KBM-7 (cell line): Measurements from ENCODE around the gene ZNF229.
"Not testable (repeated sequence)": the region's sequence is repeated elsewhere in the genome, so short reads cannot be mapped to it uniquely, and the experiment has no call there.

ENCODE experiments used
- DNase-seq: peaks from one replicate; pipeline ENCODE4 v3.0.0-alpha.2; 2015
- in situ Hi-C: fragments of 300-500 bp; cut with MboI; formaldehyde crosslinking; loops from 2 replicates; pipeline ENCODE4 v1.14.3; 2020; ENCODE audit warnings: low sequenced_read_pairs, low pct_unique_long_range_greater_than_20kb, mixed read lengths

ZNF229 gene

GRCh38 chr19:44447916-44448674 lies at the start of gene ZNF229:
TSS of gene ZNF229 (minus strand) at chr19:44448472. CDS start at chr19:44442847, 5,625 bp downstream.
- DNase-seq = no peak
- in situ Hi-C loops = no loop called here

DNA sequence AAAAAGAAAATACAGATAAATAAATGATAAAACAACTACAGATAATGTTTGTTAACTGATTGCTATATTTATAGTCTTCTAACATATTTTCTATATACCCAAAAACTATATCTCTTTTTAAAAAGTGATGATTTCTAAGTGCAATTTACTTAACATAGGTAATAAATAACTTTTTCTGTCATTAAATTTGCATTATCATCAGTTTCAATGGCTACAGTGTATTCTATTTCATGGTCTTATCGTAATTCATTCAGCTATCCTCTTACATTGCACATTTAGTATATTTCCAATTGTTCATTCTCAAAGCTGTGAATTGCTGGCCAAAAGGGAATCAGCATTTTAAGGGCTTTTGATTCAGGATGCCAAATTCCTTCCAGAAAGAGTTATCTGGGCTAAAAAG lies 48.4 kb upstream of the ZNF229 start:
- DNase-seq = no peak
- in situ Hi-C loops = no loop called here

GRCh38 chr19:44476559-44477408 lies 28.5 kb upstream of the ZNF229 start:
- peak; percentile 50 for DNase-seq
- in situ Hi-C loops = no loop called here

DNA sequence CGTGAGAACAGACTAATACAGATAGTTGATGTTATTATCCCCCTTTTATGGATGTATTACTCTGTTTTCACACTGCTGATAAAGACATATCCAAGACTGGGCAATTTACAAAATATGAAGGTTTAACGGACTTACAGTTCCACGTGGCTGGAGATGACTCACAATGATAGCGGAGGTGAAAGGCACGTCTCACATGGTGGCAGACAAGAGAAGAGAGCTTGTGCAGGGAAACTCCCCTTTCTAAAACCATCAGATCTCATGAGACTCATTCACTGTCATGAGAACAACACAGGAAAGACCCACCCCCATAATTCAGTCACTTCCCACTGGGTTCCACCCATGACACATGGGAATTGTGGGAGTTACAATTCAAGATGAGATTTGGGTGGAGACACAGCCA lies 20.5 kb upstream of the ZNF229 start:
- in situ Hi-C loops, DNase-seq: not testable (repeated sequence)

DNA sequence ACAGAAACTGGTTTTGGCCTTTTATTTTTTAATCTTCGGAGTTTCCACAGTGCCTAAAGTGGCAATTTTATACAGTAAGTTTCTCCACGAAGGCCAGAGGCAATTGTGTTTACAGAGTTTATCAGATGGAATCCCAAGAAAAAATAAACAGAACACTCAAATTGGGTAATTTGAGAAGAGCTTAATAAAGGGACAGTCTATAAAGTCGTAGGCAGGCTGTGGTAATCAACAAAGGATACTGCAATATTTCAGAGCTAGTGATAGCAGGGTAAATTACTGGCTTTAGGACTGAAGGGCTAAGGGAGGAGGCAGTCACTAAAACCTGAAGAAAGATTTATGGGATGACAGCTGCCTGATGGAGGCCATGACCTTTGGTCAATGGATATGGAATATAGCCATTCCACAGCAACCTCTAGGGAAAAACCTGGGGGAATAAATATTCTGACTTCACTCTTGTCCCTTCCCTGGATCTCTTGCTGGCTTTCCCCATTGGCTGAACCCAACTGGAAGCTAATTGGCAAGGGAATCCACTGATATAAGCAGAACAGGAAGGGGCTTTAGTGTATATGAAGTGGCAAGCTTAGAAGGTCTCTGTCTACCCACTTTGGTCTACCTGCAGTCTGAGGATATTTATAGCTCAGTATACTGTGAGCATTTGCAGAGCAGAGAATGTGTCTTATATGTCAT lies 14.5 kb upstream of the ZNF229 start:
- DNase-seq, in situ Hi-C loops: not testable (repeated sequence)

GRCh38 chr19:44456016-44456415 lies 7.7 kb upstream of the ZNF229 start:
- in situ Hi-C loops = not testable (repeated sequence)

GRCh38 chr19:44455100-44455499 lies 6.8 kb upstream of the ZNF229 start:
- DNase-seq = no peak
- in situ Hi-C loops = no loop called here

More at GRCh38 chr19:44456016-44456415, 7.7 kb upstream of the ZNF229 start:
- not testable (repeated sequence) for DNase-seq

DNA sequence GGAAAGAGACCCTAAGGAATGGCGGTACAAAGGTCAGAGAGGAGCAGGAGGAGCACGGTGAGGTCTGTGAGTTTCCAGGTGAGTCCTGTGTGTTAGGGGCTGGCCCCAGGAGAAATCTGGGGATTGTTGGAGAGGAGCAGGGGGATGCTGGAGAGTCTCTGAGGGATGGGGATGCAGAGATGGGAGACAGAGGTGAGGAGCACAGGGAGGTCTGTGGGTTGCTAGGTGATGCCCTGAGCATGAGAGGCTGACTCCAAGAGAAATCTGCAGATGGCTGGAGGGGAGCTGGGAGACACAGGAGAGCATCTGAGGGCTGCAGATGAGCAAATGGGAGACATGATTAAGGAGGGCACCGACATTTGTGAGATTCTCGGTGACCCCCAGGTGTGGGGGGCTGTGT lies 4.1 kb upstream of the ZNF229 start:
- in situ Hi-C loops = no loop called here

DNA sequence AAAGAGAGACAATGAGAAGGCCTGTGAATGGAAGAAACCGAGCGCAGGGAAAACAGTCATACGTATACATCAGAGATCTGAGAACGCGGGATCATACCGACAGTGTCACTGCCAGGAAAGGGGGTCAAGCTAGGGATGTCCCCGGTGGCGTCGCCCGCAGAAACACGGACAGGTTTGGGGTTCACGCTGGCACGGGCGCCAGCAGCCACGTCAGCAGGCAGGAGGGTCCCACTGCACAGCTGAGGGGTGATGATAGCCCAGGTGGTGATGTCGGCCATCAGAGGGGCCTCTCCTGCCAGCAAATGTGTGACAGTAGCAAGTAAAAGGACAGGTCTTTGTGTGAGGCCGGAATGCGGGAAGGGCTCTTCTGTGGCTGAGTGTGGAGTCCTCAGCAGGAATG lies 3.4 kb upstream of the ZNF229 start:
- DNase-seq = no peak
- in situ Hi-C loops = no loop called here

More for the DNA sequence above, 4.1 kb upstream of the ZNF229 start:
- DNase-seq = no peak

GRCh38 chr19:44438441-44438840 lies 9.8 kb downstream of the ZNF229 start:
- in situ Hi-C loops = no loop called here
- DNase-seq = no peak

DNA sequence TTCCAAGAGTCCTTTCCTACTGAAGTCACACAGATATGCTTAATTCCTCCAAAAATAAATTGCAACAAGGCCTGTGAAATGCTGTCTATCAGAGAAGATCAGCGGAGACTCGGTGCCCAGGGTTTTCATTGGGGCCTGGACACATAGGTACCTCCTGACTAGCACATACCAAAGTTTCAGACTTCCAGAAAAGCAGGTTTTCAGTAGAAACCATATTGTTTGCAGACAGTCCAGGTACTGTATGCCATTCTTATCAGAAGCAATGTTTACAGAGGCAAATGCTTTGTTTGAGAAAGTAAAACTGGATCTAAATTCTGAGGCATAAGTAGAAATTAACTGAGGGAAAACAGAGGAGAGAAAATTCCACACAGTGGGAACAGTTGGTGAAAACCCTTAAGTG lies 12.8 kb downstream of the ZNF229 start:
- in situ Hi-C loops = no loop called here
- DNase-seq = no peak

GRCh38 chr19:44430956-44431355 lies 17.3 kb downstream of the ZNF229 start:
- no peak for DNase-seq

GRCh38 chr19:44415553-44415952 lies 32.7 kb downstream of the ZNF229 start:
- in situ Hi-C loops, DNase-seq: not testable (repeated sequence)

More at GRCh38 chr19:44430956-44431355, 17.3 kb downstream of the ZNF229 start:
- in situ Hi-C loops = no loop called here

- in situ Hi-C loops = no loop called here
- DNase-seq = no peak
These were observed 46.8 kb downstream of the ZNF229 start, which contains the start of gene ZNF285 for GRCh38 chr19:44401139-44402115. TSS of gene ZNF285 (minus strand) at chr19:44401608. CDS start at chr19:44397213, 4,395 bp downstream.

DNA sequence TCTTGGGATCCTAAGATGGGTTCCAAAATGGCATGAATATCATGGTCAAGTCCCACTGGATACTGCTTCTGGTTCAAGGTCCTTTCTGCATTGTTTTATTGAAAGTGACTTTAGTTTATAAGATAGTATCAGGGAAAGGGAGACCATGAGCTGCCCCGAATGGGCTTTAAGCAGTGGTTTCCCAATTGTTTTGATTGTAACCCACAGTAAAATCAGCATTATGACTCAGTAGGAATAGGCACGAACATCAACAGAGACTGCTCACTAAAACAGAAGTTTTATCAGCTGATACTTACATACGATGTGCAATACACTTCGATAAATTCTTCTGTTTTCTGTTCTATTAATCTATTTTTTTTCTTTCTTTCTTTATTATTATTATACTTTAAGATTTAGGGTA lies 59.0 kb downstream of the ZNF229 start:
- DNase-seq, in situ Hi-C loops: not testable (repeated sequence)
